Stimulated activated CD4-positive, alpha-beta T cell treated with anti-CD3 and anti-CD28 coated beads, Interleukin-4, amount 100 ng/mL, for 48 hours (primary cell): ENCODE measurements around the gene UBE4A.

ENCODE experiments used
- DNase-seq, 2 donors: peaks; one replicate each; pipeline ENCODE4 v3.0.0-alpha.2; 2020; ENCODE audit warnings: low read depth in 2 of 2

Gene UBE4A

DNA sequence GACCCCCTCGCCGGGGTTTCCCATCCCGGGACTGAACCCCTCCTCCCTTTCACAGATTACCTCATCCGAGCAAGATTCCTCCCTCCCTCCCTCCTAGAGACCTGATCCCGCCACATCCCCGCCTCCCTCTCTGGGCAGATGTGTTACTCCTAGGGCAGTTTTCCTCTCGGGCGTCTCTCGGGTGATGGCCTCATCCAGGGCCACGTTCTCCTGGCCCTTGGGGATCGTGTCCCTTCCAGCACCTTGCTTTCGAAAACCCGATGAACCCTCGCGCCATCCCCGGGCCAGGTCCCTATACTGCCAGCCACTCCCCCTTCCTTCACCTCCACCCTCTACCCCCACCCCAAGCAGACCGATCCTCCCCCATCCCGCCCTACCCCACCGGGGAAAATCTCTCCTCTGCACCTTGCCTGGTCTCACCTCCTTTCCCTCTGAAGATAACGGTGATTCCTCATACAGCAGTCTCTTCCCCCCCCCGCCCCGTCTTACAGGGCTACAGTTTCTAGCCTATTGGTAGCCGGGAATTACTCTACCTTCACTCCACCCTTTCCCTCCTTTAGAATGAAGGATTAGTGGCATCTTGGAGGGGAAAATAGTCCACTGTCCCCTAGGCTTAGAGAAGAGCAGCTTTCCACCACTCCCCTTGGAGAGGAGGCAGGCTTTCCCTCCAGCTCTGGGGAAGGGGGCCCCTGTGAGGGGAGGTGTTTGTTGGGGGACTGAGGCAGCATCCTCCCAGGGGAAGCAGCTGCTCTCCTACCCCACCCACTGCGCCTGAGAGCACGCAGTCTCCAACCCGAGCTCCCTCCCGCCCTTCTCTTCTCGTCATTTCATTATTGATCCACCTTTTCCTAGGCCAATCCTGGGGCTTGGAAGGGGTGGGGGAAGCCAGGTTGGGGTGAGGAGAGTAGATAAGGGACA is 78.1 kb downstream of the UBE4A start:
- peak; percentile 26 to 45 for DNase-seq

DNA sequence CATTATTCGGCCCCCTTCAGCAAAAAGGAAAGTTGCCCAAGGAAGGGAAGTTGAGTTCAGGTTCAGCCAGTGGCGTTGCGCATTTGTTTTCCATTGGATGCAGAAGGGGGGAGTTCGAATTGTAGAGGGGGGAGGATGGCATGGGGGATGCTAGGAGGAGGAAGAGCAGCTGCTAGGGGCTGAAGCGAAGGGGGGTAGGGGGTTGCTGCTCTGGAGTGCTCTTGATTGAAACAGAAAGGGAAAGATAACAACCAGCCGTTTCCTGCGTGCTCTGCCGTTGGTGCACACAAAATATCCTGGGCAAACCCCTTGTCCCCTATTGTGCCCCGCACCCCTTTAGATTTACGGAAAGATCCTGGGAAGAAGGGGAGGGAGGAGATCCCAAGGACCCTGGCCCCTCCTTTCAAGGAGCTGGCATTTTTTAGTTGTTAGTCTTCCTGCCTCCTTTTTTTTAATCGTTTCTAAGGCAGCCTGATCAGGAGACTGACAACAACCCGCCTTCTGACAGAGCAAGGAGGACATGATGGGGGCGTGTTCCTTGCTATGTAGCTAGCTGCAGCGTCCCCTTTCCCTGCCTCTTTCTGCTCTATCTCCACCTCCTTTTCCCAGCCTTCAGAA is 79.0 kb downstream of the UBE4A start:
- DNase-seq, result peak; percentile 27 to 28

DNA sequence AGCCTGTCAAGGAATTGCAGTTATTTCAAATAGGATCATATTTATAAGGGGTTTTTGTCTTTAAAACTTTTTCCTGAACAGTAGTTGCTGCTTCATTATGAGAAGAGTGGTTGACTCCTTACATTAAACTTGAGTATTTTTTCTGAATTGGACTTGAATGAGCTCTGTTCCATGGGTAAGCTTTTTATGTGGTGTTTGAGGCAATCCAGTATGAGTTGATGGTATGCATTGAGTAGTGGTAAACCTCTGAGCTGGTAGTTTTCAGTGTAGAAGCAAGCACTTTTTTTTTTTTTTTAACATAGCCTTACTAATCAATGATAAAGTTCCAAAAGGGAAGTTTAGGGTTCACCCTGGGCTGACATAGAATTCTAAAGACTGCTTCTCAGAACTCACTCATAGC is 80.2 kb downstream of the UBE4A start:
- DNase-seq, result no peak

- no peak for DNase-seq
Observed at GRCh38 chr11:118441770-118442275, 82.4 kb downstream of the UBE4A start.

DNA sequence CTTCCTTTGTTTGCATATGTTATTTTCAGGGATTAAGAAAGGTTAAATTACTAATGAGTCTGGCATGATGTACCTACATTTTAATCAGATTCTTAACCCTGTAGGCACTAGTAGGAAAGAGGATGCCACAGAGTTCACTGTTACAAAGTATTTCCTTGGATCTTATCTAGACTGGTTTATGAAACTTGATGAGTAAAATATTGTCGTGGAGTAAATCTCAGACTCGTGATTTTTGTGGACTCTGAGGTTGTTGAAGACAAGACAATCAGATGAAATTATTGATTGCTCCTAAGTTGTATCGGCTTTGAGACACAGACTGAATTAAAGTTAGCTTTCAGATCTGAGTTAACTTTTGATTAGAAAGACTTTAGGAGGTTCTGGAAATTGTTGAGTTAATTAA is 82.9 kb downstream of the UBE4A start:
- DNase-seq, result no peak

GRCh38 chr11:118442908-118443589 is 83.6 kb downstream of the UBE4A start:
- DNase-seq, result no peak

GRCh38 chr11:118443590-118444218 is 84.3 kb downstream of the UBE4A start:
- DNase-seq, result no peak

DNA sequence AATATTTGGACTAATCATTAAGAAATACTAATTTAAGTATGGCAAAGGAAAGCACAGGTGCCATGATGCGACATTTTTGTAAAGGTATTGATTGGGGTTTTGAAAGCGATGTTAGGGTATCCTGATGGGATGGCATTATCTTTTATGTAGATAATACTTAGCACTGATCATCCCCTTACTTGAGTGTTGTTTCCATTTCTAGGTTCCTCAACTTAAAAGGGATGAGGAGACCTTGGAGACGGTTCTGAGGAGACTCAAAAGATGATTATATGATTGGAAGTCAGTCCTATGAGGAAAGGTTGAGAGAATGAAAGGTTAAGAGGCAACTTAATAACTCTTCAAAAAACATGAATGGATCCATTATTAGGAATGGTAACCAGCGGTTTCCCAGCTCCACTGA is 88.0 kb downstream of the UBE4A start:
- DNase-seq, result no peak

- DNase-seq, result no peak
Observed at GRCh38 chr11:118448294-118448693, 88.9 kb downstream of the UBE4A start.
